ENCODE results near the gene CCSER2. TPM values are rescaled to one million over a fixed set of nuclear protein-coding genes. Genes with fewer than 3 reads are reported as not detected.
"Not testable (repeated sequence)": the region's sequence is repeated elsewhere in the genome, so short reads cannot be mapped to it uniquely, and the experiment has no call there.

CCSER2 gene, protein sequence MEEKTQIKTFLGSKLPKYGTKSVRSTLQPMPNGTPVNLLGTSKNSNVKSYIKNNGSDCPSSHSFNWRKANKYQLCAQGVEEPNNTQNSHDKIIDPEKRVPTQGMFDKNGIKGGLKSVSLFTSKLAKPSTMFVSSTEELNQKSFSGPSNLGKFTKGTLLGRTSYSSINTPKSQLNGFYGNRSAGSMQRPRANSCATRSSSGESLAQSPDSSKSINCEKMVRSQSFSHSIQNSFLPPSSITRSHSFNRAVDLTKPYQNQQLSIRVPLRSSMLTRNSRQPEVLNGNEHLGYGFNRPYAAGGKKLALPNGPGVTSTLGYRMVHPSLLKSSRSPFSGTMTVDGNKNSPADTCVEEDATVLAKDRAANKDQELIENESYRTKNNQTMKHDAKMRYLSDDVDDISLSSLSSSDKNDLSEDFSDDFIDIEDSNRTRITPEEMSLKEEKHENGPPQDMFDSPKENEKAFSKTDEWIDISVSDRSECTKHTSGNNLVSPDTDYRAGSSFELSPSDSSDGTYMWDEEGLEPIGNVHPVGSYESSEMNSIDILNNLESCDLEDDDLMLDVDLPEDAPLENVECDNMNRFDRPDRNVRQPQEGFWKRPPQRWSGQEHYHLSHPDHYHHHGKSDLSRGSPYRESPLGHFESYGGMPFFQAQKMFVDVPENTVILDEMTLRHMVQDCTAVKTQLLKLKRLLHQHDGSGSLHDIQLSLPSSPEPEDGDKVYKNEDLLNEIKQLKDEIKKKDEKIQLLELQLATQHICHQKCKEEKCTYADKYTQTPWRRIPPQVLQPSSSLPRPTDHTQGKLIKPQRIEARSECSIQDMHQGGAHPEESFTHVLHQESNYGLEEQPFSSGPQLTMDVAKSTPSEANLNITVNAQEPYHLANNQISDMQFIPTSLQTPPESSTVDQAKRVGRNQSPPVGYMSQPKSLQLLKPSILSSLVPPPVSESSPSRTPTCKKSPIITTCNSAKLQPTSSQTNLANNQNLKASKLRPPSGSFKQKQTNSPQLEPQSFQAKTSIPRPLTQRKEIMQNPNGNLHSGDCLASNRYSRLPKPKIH
- 10 to 100 TPM; 92.7 to 98.0 TPM for total RNA-seq

DNA sequence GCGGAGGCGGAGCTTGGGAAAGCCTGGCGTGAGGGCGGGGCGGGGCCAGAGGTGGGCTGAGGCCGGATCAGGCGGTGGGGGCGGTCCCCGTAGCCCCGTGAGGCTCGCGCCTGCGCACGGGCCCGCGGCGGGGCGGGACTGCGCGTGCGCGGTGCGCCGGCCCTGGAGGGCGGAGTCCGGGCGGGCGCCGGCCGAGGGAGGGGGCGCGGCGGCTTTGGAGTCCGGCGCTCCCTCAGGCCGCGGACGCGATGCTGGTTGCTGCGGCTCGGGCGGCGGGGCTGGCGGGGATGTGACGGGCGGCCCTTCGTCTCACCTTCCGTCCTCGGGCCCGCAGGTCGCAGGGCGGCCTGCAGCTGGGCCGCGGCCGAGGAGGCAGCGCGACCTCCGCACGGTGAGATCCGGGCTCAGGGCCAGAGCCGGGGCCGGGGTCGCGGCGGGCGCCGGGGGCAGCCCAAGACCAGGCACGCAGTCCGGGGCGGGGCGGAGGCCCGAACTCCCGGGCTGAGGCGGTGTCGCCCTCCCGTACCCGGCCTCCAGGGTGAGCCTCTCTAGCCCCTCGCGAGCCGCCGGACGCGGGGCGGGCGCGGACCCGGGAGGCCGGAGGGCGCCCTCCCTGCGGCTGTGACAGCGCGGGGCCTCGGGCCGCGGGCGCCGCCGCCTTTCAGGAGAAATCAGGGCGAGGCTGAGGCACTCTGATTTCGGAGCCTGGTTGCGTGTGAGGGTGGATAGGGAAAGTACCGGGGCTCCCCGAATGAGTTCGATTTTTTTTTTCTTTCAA, at the start of gene CCSER2:
Gene CCSER2, plus strand, starts transcription at position 172 of the 778 bp plus-strand sequence. CDS start 42,464 bp downstream, outside the sequence.
- DNase-seq (peak; percentile 99), ATAC-seq (ENCODE audit: low read depth) (peak; percentile 81)
- peak within 1 kb of the TSS; percentile 92 for H3K4me3 Mint-ChIP-seq
- H3K4me1 Mint-ChIP-seq = peaks cover 28% of the 10 kb centered on the region
- H3K27me3 Mint-ChIP-seq = peaks cover 7% of the 10 kb centered on the region
- H3K9me3 Mint-ChIP-seq = no peaks in the 10 kb centered on the region
- H3K27ac Mint-ChIP-seq = peak within 1 kb of the TSS; percentile 98
- POLR2A ChIA-PET = interaction anchor here (0.6 to 2.0 kb wide), 11 partner anchors 9 to 61 kb away, joined by 3 to 9 read pairs (median 5); no protein-coding TSS in a partner anchor
- no peaks in the 10 kb centered on the region for H3K36me3 Mint-ChIP-seq

DNA sequence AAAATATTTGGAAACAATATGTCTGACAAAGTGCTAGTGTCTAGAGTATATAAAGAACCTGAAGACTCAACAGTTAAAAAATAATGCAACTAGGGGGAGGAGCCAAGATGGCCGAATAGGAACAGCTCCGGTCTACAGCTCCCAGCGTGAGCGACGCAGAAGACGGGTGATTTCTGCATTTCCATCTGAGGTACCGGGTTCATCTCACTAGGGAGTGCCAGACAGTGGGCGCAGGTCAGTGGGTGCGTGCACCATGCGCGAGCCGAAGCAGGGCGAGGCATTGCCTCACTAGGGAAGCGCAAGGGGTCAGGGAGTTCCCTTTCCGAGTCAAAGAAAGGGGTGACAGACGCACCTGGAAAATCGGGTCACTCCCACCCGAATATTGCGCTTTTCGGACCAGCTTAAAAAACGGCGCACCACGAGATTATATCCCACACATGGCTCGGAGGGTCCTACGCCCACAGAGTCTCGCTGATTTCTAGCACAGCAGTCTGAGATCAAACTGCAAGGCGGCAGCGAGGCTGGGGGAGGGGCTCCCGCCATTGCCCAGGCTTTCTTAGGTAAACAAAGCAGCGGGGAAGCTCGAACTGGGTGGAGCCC, 48.4 kb upstream of the CCSER2 start:
- DNase-seq; POLR2A ChIA-PET; H3K9me3 Mint-ChIP-seq; H3K36me3 Mint-ChIP-seq; ATAC-seq (ENCODE audit: low read depth); H3K4me1 Mint-ChIP-seq; H3K4me3 Mint-ChIP-seq; H3K27ac Mint-ChIP-seq: not testable (repeated sequence)
- H3K27me3 Mint-ChIP-seq = peaks cover 37% of the 10 kb centered on the region

DNA sequence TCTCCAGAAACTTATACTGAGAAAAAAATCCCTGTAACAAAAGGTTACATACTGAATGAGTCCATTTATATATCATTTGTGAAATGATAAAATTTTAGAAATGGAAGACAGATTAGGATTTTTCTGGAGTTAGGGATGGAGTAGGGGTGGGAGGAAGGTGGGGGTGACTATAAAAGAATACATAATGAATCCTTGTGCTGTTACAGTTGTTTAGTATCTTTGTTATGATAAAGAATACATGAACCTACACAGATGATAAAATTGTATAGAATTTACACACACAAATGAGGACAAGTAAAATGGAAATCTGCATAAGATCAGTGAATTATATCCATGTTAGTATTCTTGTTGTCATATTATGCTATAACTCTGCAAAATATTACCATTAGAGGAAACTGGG, 41.7 kb upstream of the CCSER2 start:
- ATAC-seq (ENCODE audit: low read depth) (no peak), DNase-seq (no peak)
- H3K27me3 Mint-ChIP-seq = peaks cover 9% of the 10 kb centered on the region
- H3K9me3 Mint-ChIP-seq = no peaks in the 10 kb centered on the region
- H3K4me1 Mint-ChIP-seq = peaks cover 5% of the 10 kb centered on the region
- no peak overlapping the region for H3K4me3 Mint-ChIP-seq
- no peaks in the 10 kb centered on the region for H3K36me3 Mint-ChIP-seq
- POLR2A ChIA-PET = no interaction called here
- H3K27ac Mint-ChIP-seq = no peak overlapping the region

DNA sequence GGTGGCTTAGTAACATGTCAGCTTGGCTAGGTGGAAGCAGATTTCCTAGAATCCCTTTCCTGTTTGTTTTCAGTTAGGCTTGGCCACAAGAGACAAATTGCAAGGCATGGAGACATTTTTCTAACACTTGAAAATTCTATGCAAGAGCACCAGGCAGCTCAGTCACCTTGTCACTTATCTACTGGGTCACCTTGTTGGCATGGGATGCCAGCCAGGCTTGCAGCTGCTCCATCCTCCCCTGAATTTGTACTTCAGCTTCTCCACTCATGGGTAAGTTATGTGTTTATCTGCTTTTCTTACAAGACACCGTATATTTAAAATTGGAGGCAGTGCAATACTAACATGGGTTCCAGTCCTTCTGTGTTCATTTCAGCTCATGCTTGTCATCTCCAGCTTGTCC, 40.2 kb upstream of the CCSER2 start:
- peaks cover 9% of the 10 kb centered on the region for H3K27me3 Mint-ChIP-seq
- H3K27ac Mint-ChIP-seq = no peak overlapping the region
- POLR2A ChIA-PET = no interaction called here
- H3K4me1 Mint-ChIP-seq = peaks cover 6% of the 10 kb centered on the region
- ATAC-seq (ENCODE audit: low read depth) = no peak
- no peaks in the 10 kb centered on the region for H3K36me3 Mint-ChIP-seq
- H3K4me3 Mint-ChIP-seq = no peak overlapping the region
- H3K9me3 Mint-ChIP-seq = no peaks in the 10 kb centered on the region
- no peak for DNase-seq

DNA sequence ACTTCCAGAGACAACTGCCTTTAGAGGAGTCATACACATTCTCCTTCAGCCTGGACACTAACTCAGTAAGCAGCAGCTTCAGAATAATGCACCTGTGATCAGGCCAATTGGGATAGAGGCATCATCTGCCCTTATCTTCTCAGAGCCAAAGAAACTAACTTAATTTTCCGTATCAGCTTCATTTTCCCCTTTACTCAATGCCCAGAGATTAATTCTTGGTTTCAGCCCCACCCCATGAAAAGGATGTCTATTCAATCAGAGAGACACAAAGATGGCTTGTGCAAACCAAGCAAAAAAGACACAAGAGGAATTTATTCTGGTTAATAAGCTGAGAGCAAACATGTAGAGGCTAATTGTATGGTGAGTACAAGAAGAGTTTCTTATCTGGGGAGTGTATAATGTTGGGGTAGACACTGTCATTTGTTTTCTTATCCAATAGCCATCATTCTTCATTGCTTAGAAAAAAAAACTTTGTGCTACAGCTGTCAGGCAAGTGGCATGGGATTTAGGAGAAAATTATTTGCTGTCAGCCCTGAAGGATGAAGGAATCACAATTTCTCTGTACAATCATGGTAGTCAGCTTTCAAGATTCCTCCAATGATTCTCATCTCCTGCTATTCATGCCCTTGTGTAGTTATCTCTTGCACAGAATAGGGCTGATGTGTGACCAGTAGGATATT, 38.7 kb upstream of the CCSER2 start:
- no peaks in the 10 kb centered on the region for H3K36me3 Mint-ChIP-seq
- no peak for ATAC-seq (ENCODE audit: low read depth)

DNA sequence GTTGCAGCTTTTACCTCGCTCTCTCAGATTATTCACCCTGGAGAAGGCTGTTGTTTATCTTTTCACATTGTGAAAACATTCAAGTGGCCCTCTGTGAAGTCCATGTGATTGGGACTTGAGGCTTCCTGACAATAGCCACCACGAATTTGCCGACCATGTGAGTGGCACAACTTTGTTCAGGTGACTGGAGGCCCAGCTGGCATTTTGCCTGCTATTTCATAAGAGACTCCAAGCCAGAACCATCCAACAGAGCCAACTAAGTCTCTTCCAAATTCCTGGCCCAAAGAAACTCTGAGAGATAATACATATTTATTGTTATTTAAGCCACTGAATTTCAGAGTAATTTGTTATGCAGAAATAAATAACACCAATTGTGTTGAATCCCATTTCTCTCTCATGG, 38.2 kb upstream of the CCSER2 start:
- no peak for ATAC-seq (ENCODE audit: low read depth)
- no peak overlapping the region for H3K4me3 Mint-ChIP-seq

More for the DNA sequence above, 38.7 kb upstream of the CCSER2 start:
- H3K4me1 Mint-ChIP-seq = peaks cover 21% of the 10 kb centered on the region
- H3K27me3 Mint-ChIP-seq = peaks cover 9% of the 10 kb centered on the region
- POLR2A ChIA-PET = no interaction called here
- no peak overlapping the region for H3K27ac Mint-ChIP-seq
- no peaks in the 10 kb centered on the region for H3K9me3 Mint-ChIP-seq
- no peak for DNase-seq
- H3K4me3 Mint-ChIP-seq = no peak overlapping the region

DNA sequence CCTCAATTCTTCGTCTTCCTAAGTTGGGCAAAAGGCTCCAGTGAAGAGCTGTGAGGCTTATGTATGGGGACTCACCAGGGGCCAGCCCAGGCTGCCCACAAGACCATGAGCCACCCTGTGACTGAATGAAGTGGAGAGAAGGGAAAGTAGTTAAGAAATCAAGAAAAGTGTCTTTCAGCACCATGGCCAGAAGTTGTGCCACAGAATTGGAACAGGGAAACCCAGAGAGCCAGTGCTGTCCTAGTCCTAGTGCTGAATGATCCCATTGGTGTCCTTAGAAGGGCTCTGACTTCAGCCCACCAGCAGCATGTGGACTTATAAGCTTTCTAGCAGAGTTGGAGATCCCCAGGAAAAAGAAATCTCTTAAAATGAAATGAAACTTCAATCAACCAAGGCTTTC, 37.0 kb upstream of the CCSER2 start:
- no peak for ATAC-seq (ENCODE audit: low read depth)
- H3K4me3 Mint-ChIP-seq = no peak overlapping the region
- H3K36me3 Mint-ChIP-seq = no peaks in the 10 kb centered on the region

More for the DNA sequence above, 38.2 kb upstream of the CCSER2 start:
- Mint-ChIP-seq H3K36me3 (no peaks in the 10 kb centered on the region), H3K27ac (no peak overlapping the region), H3K27me3 (peaks cover 9% of the 10 kb centered on the region), H3K9me3 (no peaks in the 10 kb centered on the region), H3K4me1 (peaks cover 25% of the 10 kb centered on the region)
- POLR2A ChIA-PET = no interaction called here
- DNase-seq = no peak

DNA sequence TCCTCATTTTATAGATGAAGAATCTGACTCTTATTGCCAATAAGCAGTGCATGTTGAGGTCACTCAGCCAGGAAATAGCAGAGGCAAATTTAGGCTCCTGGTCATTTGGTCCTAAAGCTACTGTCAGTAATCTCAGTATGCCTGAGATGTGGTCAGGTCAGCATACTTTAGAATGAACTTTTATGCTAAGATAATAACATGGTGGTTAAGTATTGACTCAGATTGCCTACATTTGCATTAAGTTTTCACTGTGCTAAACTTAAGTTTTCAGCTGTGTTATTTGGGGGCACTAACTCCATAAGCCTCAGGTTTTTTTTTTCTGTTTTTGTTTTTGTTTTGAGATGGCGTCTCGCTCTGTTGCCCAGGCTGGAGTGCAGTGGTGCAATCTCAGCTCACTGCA, 35.9 kb upstream of the CCSER2 start:
- no peaks in the 10 kb centered on the region for H3K36me3 Mint-ChIP-seq
- ATAC-seq (ENCODE audit: low read depth) (no peak), DNase-seq (no peak)
- H3K27me3 Mint-ChIP-seq = peaks cover 7% of the 10 kb centered on the region
- no peak overlapping the region for H3K27ac Mint-ChIP-seq
- POLR2A ChIA-PET = interaction anchor here (1.4 kb wide), 1 partner anchor 42 kb away, joined by 3 read pairs; no protein-coding TSS in a partner anchor
- H3K9me3 Mint-ChIP-seq = no peaks in the 10 kb centered on the region
- H3K4me1 Mint-ChIP-seq = peaks cover 29% of the 10 kb centered on the region
- H3K4me3 Mint-ChIP-seq = no peak overlapping the region

More for the DNA sequence above, 37.0 kb upstream of the CCSER2 start:
- POLR2A ChIA-PET = no interaction called here
- Mint-ChIP-seq H3K4me1 (peaks cover 30% of the 10 kb centered on the region), H3K27ac (no peak overlapping the region), H3K27me3 (peaks cover 9% of the 10 kb centered on the region), H3K9me3 (no peaks in the 10 kb centered on the region)
- DNase-seq = no peak

DNA sequence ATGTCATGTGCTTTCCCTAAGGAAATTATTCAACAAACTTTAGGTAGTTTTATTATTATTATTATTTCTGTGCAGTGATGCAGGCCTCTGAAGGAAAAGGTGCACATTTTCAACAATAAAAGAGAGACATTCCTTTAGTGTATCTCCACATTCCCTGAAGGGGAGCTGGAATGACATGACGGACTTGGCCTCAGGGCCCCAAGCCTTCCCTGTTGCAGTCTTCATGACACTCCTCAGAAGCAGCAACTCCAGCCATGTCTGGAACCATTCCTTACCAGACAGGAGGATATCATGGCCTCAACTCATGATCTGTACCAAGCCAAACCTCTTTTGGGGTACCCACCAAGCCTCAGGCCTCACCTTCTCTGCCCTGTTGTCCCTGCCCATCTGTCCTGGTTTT, 35.2 kb upstream of the CCSER2 start:
- DNase-seq (no peak), ATAC-seq (ENCODE audit: low read depth) (peak; percentile 5)
- H3K4me1 Mint-ChIP-seq = peaks cover 25% of the 10 kb centered on the region
- POLR2A ChIA-PET = interaction anchor here (0.8 to 1.4 kb wide), 3 partner anchors 17 to 41 kb away, joined by 3 to 5 read pairs (median 3); no protein-coding TSS in a partner anchor
- H3K27ac Mint-ChIP-seq = peak overlapping the region; percentile 65
- H3K36me3 Mint-ChIP-seq = no peaks in the 10 kb centered on the region
- H3K9me3 Mint-ChIP-seq = no peaks in the 10 kb centered on the region
- H3K27me3 Mint-ChIP-seq = peaks cover 3% of the 10 kb centered on the region
- no peak overlapping the region for H3K4me3 Mint-ChIP-seq

DNA sequence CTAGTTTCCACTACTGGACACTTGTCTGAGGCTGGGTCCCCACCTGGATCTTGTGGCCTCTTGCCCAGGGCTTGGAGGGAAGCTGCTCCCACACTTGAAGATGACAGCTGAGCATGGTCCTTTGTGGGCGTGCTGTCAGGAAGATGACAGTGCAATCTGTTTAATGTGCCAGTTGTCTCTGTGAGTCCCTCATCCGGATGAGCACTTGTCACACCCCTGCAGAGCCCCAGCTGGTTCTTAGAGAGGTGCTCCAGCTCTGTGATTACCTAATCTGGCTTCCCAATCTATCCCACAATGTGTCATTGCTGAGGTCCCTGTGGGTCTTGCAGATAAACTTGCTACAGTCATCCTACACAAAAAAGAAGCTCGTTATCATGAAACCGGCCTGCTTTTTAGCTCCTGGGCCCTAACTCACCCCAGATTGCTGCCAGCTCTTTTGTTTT, 34.8 kb upstream of the CCSER2 start:
- ATAC-seq (ENCODE audit: low read depth) = peak; percentile 85
- H3K36me3 Mint-ChIP-seq = no peaks in the 10 kb centered on the region
- peak overlapping the region; percentile 65 for H3K27ac Mint-ChIP-seq
- H3K4me3 Mint-ChIP-seq = no peak overlapping the region
- POLR2A ChIA-PET = interaction anchor here (0.8 to 1.4 kb wide), 3 partner anchors 17 to 41 kb away, joined by 3 to 5 read pairs (median 3); no protein-coding TSS in a partner anchor
- DNase-seq = no peak
- H3K9me3 Mint-ChIP-seq = no peaks in the 10 kb centered on the region
- H3K27me3 Mint-ChIP-seq = no peaks in the 10 kb centered on the region
- peaks cover 25% of the 10 kb centered on the region for H3K4me1 Mint-ChIP-seq

DNA sequence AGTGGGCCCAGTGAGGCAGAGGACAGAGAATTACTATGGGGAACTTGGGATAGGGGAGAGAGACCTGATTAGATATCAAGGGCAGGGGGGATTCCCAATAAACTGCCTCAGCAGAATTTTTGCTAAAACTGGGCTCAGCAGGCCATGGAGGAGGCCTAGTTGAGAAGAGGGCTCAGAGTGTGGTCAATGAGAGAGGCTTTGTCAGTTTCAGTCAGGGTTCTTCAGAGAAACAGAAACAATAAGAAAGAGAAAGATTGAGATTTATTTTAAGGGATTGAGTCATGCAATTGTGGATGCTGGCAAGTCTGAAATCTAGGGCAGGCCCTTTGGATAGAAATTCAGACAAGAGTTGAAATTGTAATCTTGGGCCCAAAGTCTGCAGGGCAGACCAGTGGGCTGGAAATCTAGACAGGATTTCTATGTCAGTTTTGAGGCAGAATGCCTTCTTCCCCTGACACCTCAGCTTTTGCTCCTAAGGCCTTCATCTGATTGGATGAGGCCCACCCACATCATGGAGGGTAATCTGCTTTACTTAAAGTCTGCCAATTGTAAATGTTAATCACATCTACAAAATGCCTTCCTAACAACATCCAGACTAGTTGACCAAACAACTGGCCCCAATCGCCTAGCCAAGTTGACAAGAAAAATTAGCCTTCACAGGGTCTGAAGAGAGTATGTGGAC, 33.5 kb upstream of the CCSER2 start:
- Mint-ChIP-seq H3K4me1 (peaks cover 25% of the 10 kb centered on the region), H3K9me3 (no peaks in the 10 kb centered on the region), H3K4me3 (no peak overlapping the region), H3K27ac (no peak overlapping the region), H3K36me3 (no peaks in the 10 kb centered on the region), H3K27me3 (peaks cover 3% of the 10 kb centered on the region)
- POLR2A ChIA-PET = no interaction called here
- ATAC-seq (ENCODE audit: low read depth) = peak; percentile 55
- DNase-seq = no peak
